Psoas muscle (tissue), 8 donors: ENCODE results near the gene PALD1. TPM values are rescaled to one million over a fixed set of nuclear protein-coding genes. Genes with fewer than 3 reads are reported as not detected.
A peak's percentile ranks its signal among the peaks of the same experiment; 100 is the strongest.

Experiments used
- ATAC-seq, 4 donors: fragments of 200-7000 bp; cut with Tn5 transposase; one replicate each; pipeline ENCODE4 v1.9.1; 2020; ENCODE audit warnings: moderate library complexity in 3 of 4, mild to moderate bottlenecking in 2 of 4
- DNase-seq, 2 donors: peaks; one replicate each; pipeline ENCODE4 v3.0.0-alpha.2; 2020
- H3K27ac ChIP-seq: fragments of 200-600 bp; one replicate; pipeline ENCODE4 v1.8.0; 2022
- H3K27me3 ChIP-seq, 3 donors: fragments of 200-600 bp in 1 of 3; one replicate each; pipeline versions ENCODE4 v1.6.1 to v1.8.0; 2013 to 2022; ENCODE audit warnings: low read length in 2 of 3, mild to moderate bottlenecking in 2 of 3, moderate library complexity in 1 of 3; ENCODE audit not compliant: insufficient read depth in 3 of 3
- H3K36me3 ChIP-seq, 2 donors: fragments of 200-600 bp in 1 of 2; one replicate each; pipeline versions ENCODE4 v1.6.1 to v1.8.0; 2013 to 2022; ENCODE audit warnings: low read depth in 1 of 2, mild to moderate bottlenecking in 1 of 2, moderate library complexity in 1 of 2; ENCODE audit not compliant: insufficient read depth in 1 of 2
- H3K4me1 ChIP-seq: fragments of 200-600 bp; one replicate; pipeline ENCODE4 v1.8.0; 2022
- H3K4me3 ChIP-seq: fragments of 200-600 bp; one replicate; pipeline ENCODE4 v1.8.0; 2022; ENCODE audit warnings: mild to moderate bottlenecking
- H3K9me3 ChIP-seq: fragments of 200-600 bp; one replicate; pipeline ENCODE4 v1.8.0; 2022
- WGBS, 3 donors: extraction: QIAGEN DNeasy Blood & Tissue Kit; methylation state at CpG; one replicate each; pipeline versions ENCODE4 v1.1.6 to v1.1.7; 2013; 5-methylcytosine and 5-hydroxymethylcytosine counted together
- intact Hi-C, 2 donors: fragments of 100-400 bp; cut with DNase I; formaldehyde crosslinking; loops; one replicate each; pipeline versions ENCODE4 v1.11.0 to v1.14.2; 2022
- polyA plus RNA-seq, 3 donors: library from polyadenylated mRNA; stranded (reverse); fragments of 200-250 nt; gene quantifications; one replicate each; pipeline ENCODE4 v1.2.3, GENCODE V29; 2013
- total RNA-seq, 4 donors: library from RNA; stranded (reverse); fragmentation: NEBNext Ultra II Directional in 2 of 4; extraction: Animal tissue kit (Norgen Biotek cat#: 25700) in 2 of 4; gene quantifications; one replicate each; pipeline versions ENCODE4 v1.2.1 to v1.2.4, GENCODE V29; 2021 to 2023
- TF ChIP-seq, protein P1 (sequence below): fragments of 200-600 bp; IDR thresholded peaks from one replicate; pipeline ENCODE4 v1.8.0; 2022; ENCODE audit warnings: antibody characterized with exemption
- donor health status: healthy with polysubstance abuse.
- donor health status: DM: no; HTN: no; CAD: no; lungs with moderate emphysema.
- donor health status: Bipolar disorder and iron deficiency.
- donor health status: healthy.
- donor health status: DM: yes; HTN: yes; CAD: no.
- donor health status: DM: no; HTN: no; CAD: no.
- donor health status: DM: no; HTN: no; CAD: no.
- donor health status: DM: yes; HTN: yes; CAD: no.

Gene PALD1
- total and polyA plus RNA-seq, 7 donors = 1.0 to 4.0 (median 2.8) TPM

GRCh38 chr10:70445718-70446657 lies 32.6 kb upstream of the PALD1 start:
- ATAC-seq (peak; percentile 35 to 82 (median 46)), DNase-seq (peak in 1 of 2 donors; percentile 5)
- no peak overlapping the region for H3K4me3 ChIP-seq
- H3K9me3 ChIP-seq = no peaks in the 10 kb centered on the region
- WGBS, 3 donors = 42 to 52% (median 43%) methylated on average over 8 of the region's 8 CpGs
- no peaks in the 10 kb centered on the region for H3K36me3 ChIP-seq
- H3K27ac ChIP-seq = peak overlapping the region; percentile 36
- H3K4me1 ChIP-seq = peaks cover 12% of the 10 kb centered on the region
- TF ChIP-seq, protein P1, sequence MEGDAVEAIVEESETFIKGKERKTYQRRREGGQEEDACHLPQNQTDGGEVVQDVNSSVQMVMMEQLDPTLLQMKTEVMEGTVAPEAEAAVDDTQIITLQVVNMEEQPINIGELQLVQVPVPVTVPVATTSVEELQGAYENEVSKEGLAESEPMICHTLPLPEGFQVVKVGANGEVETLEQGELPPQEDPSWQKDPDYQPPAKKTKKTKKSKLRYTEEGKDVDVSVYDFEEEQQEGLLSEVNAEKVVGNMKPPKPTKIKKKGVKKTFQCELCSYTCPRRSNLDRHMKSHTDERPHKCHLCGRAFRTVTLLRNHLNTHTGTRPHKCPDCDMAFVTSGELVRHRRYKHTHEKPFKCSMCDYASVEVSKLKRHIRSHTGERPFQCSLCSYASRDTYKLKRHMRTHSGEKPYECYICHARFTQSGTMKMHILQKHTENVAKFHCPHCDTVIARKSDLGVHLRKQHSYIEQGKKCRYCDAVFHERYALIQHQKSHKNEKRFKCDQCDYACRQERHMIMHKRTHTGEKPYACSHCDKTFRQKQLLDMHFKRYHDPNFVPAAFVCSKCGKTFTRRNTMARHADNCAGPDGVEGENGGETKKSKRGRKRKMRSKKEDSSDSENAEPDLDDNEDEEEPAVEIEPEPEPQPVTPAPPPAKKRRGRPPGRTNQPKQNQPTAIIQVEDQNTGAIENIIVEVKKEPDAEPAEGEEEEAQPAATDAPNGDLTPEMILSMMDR = no peak
- H3K27me3 ChIP-seq = peaks cover 0 to 15% (median 0%) of the 10 kb centered on the region in 3 donors
- intact Hi-C loops = no loop called here

- H3K4me3 ChIP-seq = no peak overlapping the region
- H3K9me3 ChIP-seq = no peaks in the 10 kb centered on the region
- ATAC-seq = no peak
- WGBS, 3 donors = 49 to 59% (median 49%) methylated on average over 2 of the region's 2 CpGs
- H3K27ac ChIP-seq = no peak overlapping the region
- H3K27me3 ChIP-seq = no peaks in the 10 kb centered on the region
- peaks cover 8% of the 10 kb centered on the region for H3K4me1 ChIP-seq
- peak in 1 of 2 donors; percentile 19 for DNase-seq
- H3K36me3 ChIP-seq = no peaks in the 10 kb centered on the region
- TF ChIP-seq, protein P1 = no peak
- intact Hi-C loops = no loop called here
Observed at GRCh38 chr10:70448236-70448635, 30.3 kb upstream of the PALD1 start.

DNA sequence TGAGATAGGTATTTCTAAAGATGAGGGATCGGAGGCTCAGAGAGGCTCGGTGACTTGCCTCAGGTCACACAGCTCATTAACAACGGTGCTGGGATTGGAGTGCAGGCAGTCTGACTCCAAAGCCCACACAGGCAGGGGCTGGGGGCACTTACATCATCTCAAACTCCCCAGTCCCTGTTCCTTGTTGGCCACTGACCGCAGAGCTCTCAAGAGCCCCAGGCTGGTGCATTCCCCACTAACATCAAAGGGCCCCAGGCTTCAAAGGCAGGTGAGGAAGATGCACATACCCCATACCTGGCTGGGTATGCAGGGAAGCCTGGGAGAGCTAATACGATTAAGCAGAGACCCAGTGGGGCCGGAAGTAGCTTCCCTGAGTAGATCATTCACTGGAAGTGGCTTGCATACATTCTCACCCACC lies 23.3 kb upstream of the PALD1 start:
- H3K9me3 ChIP-seq = no peaks in the 10 kb centered on the region
- no peak for ATAC-seq
- DNase-seq = no peak
- 73 to 78% (median 77%) methylated on average over 6 of the region's 6 CpGs for WGBS, 3 donors
- intact Hi-C loops = no loop called here
- H3K4me1 ChIP-seq = no peaks in the 10 kb centered on the region
- H3K27ac ChIP-seq = no peak overlapping the region
- TF ChIP-seq, protein P1 = no peak
- no peaks in the 10 kb centered on the region for H3K36me3 ChIP-seq
- no peak overlapping the region for H3K4me3 ChIP-seq
- no peaks in the 10 kb centered on the region for H3K27me3 ChIP-seq

DNA sequence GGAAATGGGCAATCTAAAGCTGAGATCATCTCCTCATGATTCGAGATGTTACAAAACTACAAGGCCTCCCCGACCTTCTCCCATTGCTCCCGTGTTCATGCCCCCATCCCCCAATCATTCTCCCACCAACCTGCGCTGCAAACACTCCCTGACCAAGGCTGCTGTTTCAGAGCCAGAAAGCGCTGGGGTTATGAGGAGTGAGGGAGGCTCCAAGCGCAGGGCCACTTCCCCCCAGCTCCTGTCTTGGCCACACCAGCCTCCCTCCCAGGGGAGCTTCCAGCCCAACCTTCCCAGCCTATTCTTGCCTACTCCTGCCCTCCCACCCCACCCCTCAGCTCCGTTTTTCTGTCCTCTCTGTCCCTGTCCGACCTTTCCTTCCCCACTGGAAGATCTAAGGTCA lies 22.4 kb upstream of the PALD1 start:
- intact Hi-C loops = no loop called here
- no peaks in the 10 kb centered on the region for H3K9me3 ChIP-seq
- TF ChIP-seq, protein P1 = no peak
- H3K27ac ChIP-seq = no peak overlapping the region
- no peak overlapping the region for H3K4me3 ChIP-seq
- no peaks in the 10 kb centered on the region for H3K4me1 ChIP-seq
- no peaks in the 10 kb centered on the region for H3K27me3 ChIP-seq
- ATAC-seq (no peak), DNase-seq (no peak)
- 76 to 79% (median 77%) methylated on average over 8 of the region's 8 CpGs for WGBS, 3 donors
- H3K36me3 ChIP-seq = no peaks in the 10 kb centered on the region
